HepG2 (cell line): ENCODE results near the gene MAGI1. TPM values are rescaled to one million over a fixed set of nuclear protein-coding genes. Genes with fewer than 3 reads are reported as not detected.
A peak's percentile ranks its signal among the peaks of the same experiment; 100 is the strongest.

ENCODE experiments used
- ATF7-NPFF ChIP-seq: sonication (generic); formaldehyde crosslinking; IDR thresholded peaks from 2 replicates; pipeline ENCODE4 v1.8.1; 2023; ENCODE audit warnings: mild to moderate bottlenecking, low read depth, missing genetic modification reagents, moderate library complexity
- BCL6 ChIP-seq: IDR thresholded peaks from 2 replicates; pipeline ENCODE4 v1.6.1; 2016; ENCODE audit warnings: missing genetic modification reagents, missing compliant biosample characterization
- CBX2 ChIP-seq, 2 experiments: fragments of 200-600 bp in 1 of 2; sonication (generic); formaldehyde crosslinking in 1 of 2; IDR thresholded peaks; 2 replicates each; pipeline versions ENCODE4 v1.7.0 to v1.8.1; 2018 to 2022; ENCODE audit warnings: low read depth in 2 of 2, low read length in 1 of 2, mild to moderate bottlenecking in 1 of 2, missing genetic modification reagents in 1 of 2
- CHD2 ChIP-seq: IDR thresholded peaks from 2 replicates; pipeline ENCODE4 v1.6.1; 2011; ENCODE audit warnings: low read depth, low read length, improper control_type of control experiment
- DMAP1 ChIP-seq: IDR thresholded peaks from 2 replicates; pipeline ENCODE4 v1.6.1; 2016
- EEA1 ChIP-seq: sonication (generic); formaldehyde crosslinking; IDR thresholded peaks from 2 replicates; pipeline ENCODE4 v1.5.1; 2020; ENCODE audit warnings: mild to moderate bottlenecking, missing genetic modification reagents, borderline replicate concordance
- GATAD1 ChIP-seq: IDR thresholded peaks from 2 replicates; pipeline ENCODE4 v1.6.1; 2016; ENCODE audit warnings: missing genetic modification reagents, missing compliant biosample characterization
- HNF4A ChIP-seq: sonication (generic); formaldehyde crosslinking; IDR thresholded peaks from 2 replicates; pipeline ENCODE4 v1.4.0; 2020; ENCODE audit warnings: missing genetic modification reagents
- NPAS2 ChIP-seq: sonication (generic); formaldehyde crosslinking; IDR thresholded peaks from 2 replicates; pipeline ENCODE4 v1.8.0; 2022; ENCODE audit warnings: mild to moderate bottlenecking, missing genetic modification reagents, borderline replicate concordance
- PPARG ChIP-seq: conservative IDR thresholded peaks from 2 replicates; pipeline ENCODE4 v1.6.1; 2016; ENCODE audit warnings: missing biosample characterization, missing genetic modification reagents
- TAF1 ChIP-seq: sonication (generic); formaldehyde crosslinking; IDR thresholded peaks from 2 replicates; pipeline ENCODE4 v1.4.0; 2020; ENCODE audit warnings: missing genetic modification reagents
- TBX2 ChIP-seq: sonication (generic); formaldehyde crosslinking; IDR thresholded peaks from 2 replicates; pipeline ENCODE4 v1.5.0; 2020; ENCODE audit warnings: missing genetic modification reagents, mild to moderate bottlenecking, borderline replicate concordance
- ZFP90 ChIP-seq: sonication (generic); formaldehyde crosslinking; IDR thresholded peaks from 2 replicates; pipeline ENCODE4 v1.8.0; 2022; ENCODE audit warnings: missing genetic modification reagents, mild to moderate bottlenecking, inconsistent platforms, borderline replicate concordance
- polyA plus RNA-seq, 8 experiments: library from polyadenylated mRNA; depleted of rRNA in 3 of 8; stranded (reverse) in 7 of 8; unstranded in 1 of 8; fragments of >200 nt; fragmentation: Illumina TruSeq in 4 of 8; extraction: Trizol in 4 of 8; gene quantifications; 2 replicates each; pipeline versions ENCODE4 v1.2.1 to v1.2.3, GENCODE V29; 2011 to 2016; ENCODE audit warnings: low read depth in 4 of 8, missing spikeins in 1 of 8, mixed read lengths in 1 of 8; ENCODE audit not compliant: insufficient read depth in 1 of 8
- total RNA-seq, 5 experiments: library from RNA; depleted of rRNA; stranded (reverse); fragments of >200 nt; fragmentation: Illumina TruSeq; extraction: Trizol; gene quantifications; 2 replicates each; pipeline ENCODE4 v1.2.3, GENCODE V29; 2016; ENCODE audit warnings: low read depth in 1 of 5
- TF ChIP-seq, protein P1 (sequence below): IDR thresholded peaks from 2 replicates; pipeline ENCODE4 v1.6.1; 2016; ENCODE audit warnings: low read depth
- TF ChIP-seq, protein P2 (sequence below), 2 experiments: sonication (generic) in 1 of 2; formaldehyde crosslinking in 1 of 2; IDR thresholded peaks; 2 replicates each; pipeline versions ENCODE4 v1.5.1 to v1.6.1; 2011 to 2020; ENCODE audit warnings: borderline replicate concordance in 1 of 2, low read depth in 1 of 2, low read length in 1 of 2, mild to moderate bottlenecking in 1 of 2, missing genetic modification reagents in 1 of 2, moderate library complexity in 1 of 2
- TF ChIP-seq, protein P3 (sequence below): sonication (generic); formaldehyde crosslinking; IDR thresholded peaks from 2 replicates; pipeline ENCODE4 v1.8.1; 2023; ENCODE audit warnings: mild to moderate bottlenecking, missing genetic modification reagents
- TF ChIP-seq, protein P4 (sequence below): sonication (generic); formaldehyde crosslinking; IDR thresholded peaks from 2 replicates; pipeline ENCODE4 v1.4.0; 2020; ENCODE audit warnings: missing genetic modification reagents; ENCODE audit errors: not compliant biosample characterization
- TF ChIP-seq, protein P5 (sequence below): sonication (generic); formaldehyde crosslinking; IDR thresholded peaks from 2 replicates; pipeline ENCODE4 v1.4.0; 2020; ENCODE audit warnings: missing genetic modification reagents
- TF ChIP-seq, protein P6 (sequence below): sonication (generic); formaldehyde crosslinking; IDR thresholded peaks from 2 replicates; pipeline ENCODE4 v1.5.0; 2020; ENCODE audit warnings: mild to moderate bottlenecking, missing genetic modification reagents

MAGI1 gene
- total and polyA plus RNA-seq, 2 of the 13 experiments (the other 11 are each of a cell fraction or from before 2014, with no cell fraction given): 22.2 to 26.0 TPM

DNA sequence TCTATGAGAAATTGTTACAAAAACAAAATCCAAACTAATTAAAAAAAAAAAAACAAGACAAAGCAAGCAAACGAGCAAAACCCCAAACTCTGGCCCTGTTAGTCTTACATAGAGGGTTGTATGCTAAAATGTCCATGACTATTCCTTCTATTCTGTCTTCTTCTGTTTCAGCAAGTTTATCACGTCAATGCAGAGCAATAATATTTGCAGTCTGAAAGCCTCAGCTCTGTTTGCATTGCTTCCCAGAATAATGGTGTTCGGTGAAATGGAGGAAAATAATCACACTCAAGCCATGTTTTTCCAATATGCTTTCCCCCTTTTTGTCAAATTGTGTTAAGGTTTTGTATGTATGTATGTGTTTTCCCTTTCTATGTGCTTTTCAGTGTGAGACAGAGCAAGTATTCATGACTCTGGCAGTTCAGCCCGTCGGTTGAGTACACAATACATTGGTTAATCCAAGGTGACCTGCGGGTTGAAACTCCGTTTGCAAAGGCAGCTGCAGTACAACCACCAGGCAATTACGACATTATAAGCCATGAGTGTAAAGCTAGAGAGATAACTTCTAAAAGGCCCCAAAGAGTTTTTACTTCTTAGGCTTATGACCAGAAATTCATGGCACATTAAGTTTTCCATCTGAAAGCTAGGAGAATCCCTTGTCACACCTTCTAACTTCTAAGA, 34.9 kb upstream of the MAGI1 start (continued):
- TF ChIP-seq, protein P1, sequence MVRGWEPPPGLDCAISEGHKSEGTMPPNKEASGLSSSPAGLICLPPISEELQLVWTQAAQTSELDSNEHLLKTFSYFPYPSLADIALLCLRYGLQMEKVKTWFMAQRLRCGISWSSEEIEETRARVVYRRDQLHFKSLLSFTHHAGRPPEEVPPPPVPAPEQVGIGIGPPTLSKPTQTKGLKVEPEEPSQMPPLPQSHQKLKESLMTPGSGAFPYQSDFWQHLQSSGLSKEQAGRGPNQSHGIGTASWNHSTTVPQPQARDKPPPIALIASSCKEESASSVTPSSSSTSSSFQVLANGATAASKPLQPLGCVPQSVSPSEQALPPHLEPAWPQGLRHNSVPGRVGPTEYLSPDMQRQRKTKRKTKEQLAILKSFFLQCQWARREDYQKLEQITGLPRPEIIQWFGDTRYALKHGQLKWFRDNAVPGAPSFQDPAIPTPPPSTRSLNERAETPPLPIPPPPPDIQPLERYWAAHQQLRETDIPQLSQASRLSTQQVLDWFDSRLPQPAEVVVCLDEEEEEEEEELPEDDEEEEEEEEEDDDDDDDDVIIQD (CRISPR knock-in tag): 0 out of 2 replicates have a peak, but pooled peaks have one; percentile 46
- TF ChIP-seq, protein P2, sequence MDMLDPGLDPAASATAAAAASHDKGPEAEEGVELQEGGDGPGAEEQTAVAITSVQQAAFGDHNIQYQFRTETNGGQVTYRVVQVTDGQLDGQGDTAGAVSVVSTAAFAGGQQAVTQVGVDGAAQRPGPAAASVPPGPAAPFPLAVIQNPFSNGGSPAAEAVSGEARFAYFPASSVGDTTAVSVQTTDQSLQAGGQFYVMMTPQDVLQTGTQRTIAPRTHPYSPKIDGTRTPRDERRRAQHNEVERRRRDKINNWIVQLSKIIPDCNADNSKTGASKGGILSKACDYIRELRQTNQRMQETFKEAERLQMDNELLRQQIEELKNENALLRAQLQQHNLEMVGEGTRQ (IDR thresholded peaks at IDR 0.05; ENCODE audit: low read depth, low read length): no peak
- TF ChIP-seq, protein P2 (CRISPR knock-in tag; IDR thresholded peaks at IDR 0.05; ENCODE audit: borderline replicate concordance): no peak
- TF ChIP-seq TAF1 (no peak), NPAS2 (no peak), BCL6 (CRISPR knock-in tag) (peak; percentile 50; the same call in 1 of the 2 replicates), CBX2 (IDR thresholded peaks at IDR 0.05; ENCODE audit: low read depth, low read length) (no peak), CBX2 (CRISPR knock-in tag; IDR thresholded peaks at IDR 0.05; ENCODE audit: low read depth) (no peak), HNF4A (CRISPR knock-in tag) (peak; percentile 68), ATF7-NPFF (no peak), ZFP90 (no peak), CHD2 (no peak), PPARG (CRISPR knock-in tag) (no peak), DMAP1 (CRISPR knock-in tag) (no peak), EEA1 (CRISPR knock-in tag) (no peak), GATAD1 (CRISPR knock-in tag) (0 out of 2 replicates have a peak, but pooled peaks have one; percentile 19), TBX2 (peak; percentile 52; the same call in 1 of the 2 replicates)
- TF ChIP-seq, protein P3, sequence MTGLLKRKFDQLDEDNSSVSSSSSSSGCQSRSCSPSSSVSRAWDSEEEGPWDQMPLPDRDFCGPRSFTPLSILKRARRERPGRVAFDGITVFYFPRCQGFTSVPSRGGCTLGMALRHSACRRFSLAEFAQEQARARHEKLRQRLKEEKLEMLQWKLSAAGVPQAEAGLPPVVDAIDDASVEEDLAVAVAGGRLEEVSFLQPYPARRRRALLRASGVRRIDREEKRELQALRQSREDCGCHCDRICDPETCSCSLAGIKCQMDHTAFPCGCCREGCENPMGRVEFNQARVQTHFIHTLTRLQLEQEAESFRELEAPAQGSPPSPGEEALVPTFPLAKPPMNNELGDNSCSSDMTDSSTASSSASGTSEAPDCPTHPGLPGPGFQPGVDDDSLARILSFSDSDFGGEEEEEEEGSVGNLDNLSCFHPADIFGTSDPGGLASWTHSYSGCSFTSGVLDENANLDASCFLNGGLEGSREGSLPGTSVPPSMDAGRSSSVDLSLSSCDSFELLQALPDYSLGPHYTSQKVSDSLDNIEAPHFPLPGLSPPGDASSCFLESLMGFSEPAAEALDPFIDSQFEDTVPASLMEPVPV (CRISPR knock-in tag): no peak
- TF ChIP-seq, protein P4, sequence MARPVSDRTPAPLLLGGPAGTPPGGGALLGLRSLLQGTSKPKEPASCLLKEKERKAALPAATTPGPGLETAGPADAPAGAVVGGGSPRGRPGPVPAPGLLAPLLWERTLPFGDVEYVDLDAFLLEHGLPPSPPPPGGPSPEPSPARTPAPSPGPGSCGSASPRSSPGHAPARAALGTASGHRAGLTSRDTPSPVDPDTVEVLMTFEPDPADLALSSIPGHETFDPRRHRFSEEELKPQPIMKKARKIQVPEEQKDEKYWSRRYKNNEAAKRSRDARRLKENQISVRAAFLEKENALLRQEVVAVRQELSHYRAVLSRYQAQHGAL (CRISPR knock-in tag): no peak
- TF ChIP-seq, protein P5, sequence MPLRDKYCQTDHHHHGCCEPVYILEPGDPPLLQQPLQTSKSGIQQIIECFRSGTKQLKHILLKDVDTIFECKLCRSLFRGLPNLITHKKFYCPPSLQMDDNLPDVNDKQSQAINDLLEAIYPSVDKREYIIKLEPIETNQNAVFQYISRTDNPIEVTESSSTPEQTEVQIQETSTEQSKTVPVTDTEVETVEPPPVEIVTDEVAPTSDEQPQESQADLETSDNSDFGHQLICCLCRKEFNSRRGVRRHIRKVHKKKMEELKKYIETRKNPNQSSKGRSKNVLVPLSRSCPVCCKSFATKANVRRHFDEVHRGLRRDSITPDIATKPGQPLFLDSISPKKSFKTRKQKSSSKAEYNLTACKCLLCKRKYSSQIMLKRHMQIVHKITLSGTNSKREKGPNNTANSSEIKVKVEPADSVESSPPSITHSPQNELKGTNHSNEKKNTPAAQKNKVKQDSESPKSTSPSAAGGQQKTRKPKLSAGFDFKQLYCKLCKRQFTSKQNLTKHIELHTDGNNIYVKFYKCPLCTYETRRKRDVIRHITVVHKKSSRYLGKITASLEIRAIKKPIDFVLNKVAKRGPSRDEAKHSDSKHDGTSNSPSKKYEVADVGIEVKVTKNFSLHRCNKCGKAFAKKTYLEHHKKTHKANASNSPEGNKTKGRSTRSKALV (CRISPR knock-in tag): 0 out of 2 replicates have a peak, but pooled peaks have one; percentile 38
- TF ChIP-seq, protein P6, sequence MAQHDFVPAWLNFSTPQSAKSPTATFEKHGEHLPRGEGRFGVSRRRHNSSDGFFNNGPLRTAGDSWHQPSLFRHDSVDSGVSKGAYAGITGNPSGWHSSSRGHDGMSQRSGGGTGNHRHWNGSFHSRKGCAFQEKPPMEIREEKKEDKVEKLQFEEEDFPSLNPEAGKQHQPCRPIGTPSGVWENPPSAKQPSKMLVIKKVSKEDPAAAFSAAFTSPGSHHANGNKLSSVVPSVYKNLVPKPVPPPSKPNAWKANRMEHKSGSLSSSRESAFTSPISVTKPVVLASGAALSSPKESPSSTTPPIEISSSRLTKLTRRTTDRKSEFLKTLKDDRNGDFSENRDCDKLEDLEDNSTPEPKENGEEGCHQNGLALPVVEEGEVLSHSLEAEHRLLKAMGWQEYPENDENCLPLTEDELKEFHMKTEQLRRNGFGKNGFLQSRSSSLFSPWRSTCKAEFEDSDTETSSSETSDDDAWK (CRISPR knock-in tag): no peak
